ENCODE results near the gene IL1RL2.

- no peak for TF ChIP-seq CTCF (conservative IDR thresholded peaks at IDR 0.05; ENCODE audit: low read depth, low read length)
- TF ChIP-seq EZH2 (IDR thresholded peaks at IDR 0.05; ENCODE audit: borderline replicate concordance, low read depth, low read length, poor library complexity, severe bottlenecking): no peak
Measured at GRCh38 chr2:102171946-102172345, 14.9 kb upstream of the IL1RL2 start.
